H1 (cell line): ENCODE results near the gene FBXL17.

Source experiments
- ATF3 ChIP-seq: IDR thresholded peaks from 2 replicates; pipeline ENCODE4 v1.6.1; 2011; ENCODE audit warnings: low read depth, mild to moderate bottlenecking, low read length; ENCODE audit not compliant: insufficient read depth
- EP300 ChIP-seq, 2 experiments: IDR thresholded peaks; 1 replicate in 1 of 2; 2 replicates in 1 of 2; pipeline ENCODE4 v1.6.1; 2011 to 2012; ENCODE audit warnings: low read depth in 2 of 2, low read length in 2 of 2, mild to moderate bottlenecking in 2 of 2, borderline replicate concordance in 1 of 2, inconsistent platforms in 1 of 2, moderate library complexity in 1 of 2
- RFX5 ChIP-seq: IDR thresholded peaks from 2 replicates; pipeline ENCODE4 v1.6.1; 2011; ENCODE audit warnings: low read depth, low read length, improper control_type of control experiment, borderline replicate concordance

- TF ChIP-seq EP300 (IDR thresholded peaks at IDR 0.05; ENCODE audit: borderline replicate concordance in 1 of 2, low read depth in 2 of 2, low read length in 2 of 2): no peak
- no peak for TF ChIP-seq RFX5
- no peak for TF ChIP-seq ATF3
Observed at GRCh38 chr5:108124596-108124995, 257.3 kb downstream of the FBXL17 start.
